ENCODE measurements around the gene ELOVL1. TPM values are rescaled to one million over a fixed set of nuclear protein-coding genes. Genes with fewer than 3 reads are reported as not detected.
A peak's percentile ranks its signal among the peaks of the same experiment; 100 is the strongest.
"Not testable (repeated sequence)": the region's sequence is repeated elsewhere in the genome, so short reads cannot be mapped to it uniquely, and the experiment has no call there.

The ELOVL1 gene
- total RNA-seq, 1 donor from 2014 or later = 34.4 TPM

GRCh38 chr1:43386676-43387075 lies 18.9 kb upstream of the ELOVL1 start:
- DNase-seq (ENCODE audit: missing footprints) (no peak), ATAC-seq (no peak)
- intact Hi-C loops (cut with DNase I) = no loop called here

GRCh38 chr1:43383449-43383848 lies 15.6 kb upstream of the ELOVL1 start:
- DNase-seq (ENCODE audit: missing footprints) = no peak
- intact Hi-C loops (cut with DNase I) = loop anchor here (2.0 kb wide), 1 partner anchor 145 kb away; no protein-coding TSS in a partner anchor
- peak; percentile 35 for ATAC-seq

GRCh38 chr1:43382027-43382779 lies 14.4 kb upstream of the ELOVL1 start:
- ATAC-seq = peak; percentile 52
- intact Hi-C loops (cut with DNase I) = loop anchor here (2.0 kb wide), 1 partner anchor 143 kb away; no protein-coding TSS in a partner anchor
- no peak for DNase-seq (ENCODE audit: missing footprints)

- DNase-seq (ENCODE audit: missing footprints) (no peak), ATAC-seq (peak; percentile 40)
- intact Hi-C loops (cut with DNase I) = loop anchor here (2.0 kb wide), 1 partner anchor 143 kb away; no protein-coding TSS in a partner anchor
Measured at GRCh38 chr1:43381612-43382011, 13.8 kb upstream of the ELOVL1 start.

GRCh38 chr1:43379476-43379875 lies 11.7 kb upstream of the ELOVL1 start:
- intact Hi-C loops (cut with DNase I) = no loop called here
- no peak for ATAC-seq
- no peak for DNase-seq (ENCODE audit: missing footprints)

GRCh38 chr1:43377831-43378230 lies 10.0 kb upstream of the ELOVL1 start:
- ATAC-seq = no peak
- intact Hi-C loops (cut with DNase I) = no loop called here
- no peak for DNase-seq (ENCODE audit: missing footprints)

- ATAC-seq (no peak), DNase-seq (ENCODE audit: missing footprints) (no peak)
- intact Hi-C loops (cut with DNase I) = no loop called here
Measured at GRCh38 chr1:43376723-43377235, 9.0 kb upstream of the ELOVL1 start.

- intact Hi-C loops (cut with DNase I) = no loop called here
- ATAC-seq (peak; percentile 15), DNase-seq (ENCODE audit: missing footprints) (no peak)
Measured at GRCh38 chr1:43373066-43373940, 5.5 kb upstream of the ELOVL1 start.

GRCh38 chr1:43372172-43372571 lies 4.4 kb upstream of the ELOVL1 start:
- intact Hi-C loops (cut with DNase I) = no loop called here
- DNase-seq (ENCODE audit: missing footprints) = no peak
- ATAC-seq = no peak

GRCh38 chr1:43370564-43370963 lies 2.8 kb upstream of the ELOVL1 start:
- DNase-seq (ENCODE audit: missing footprints) (no peak), ATAC-seq (no peak)
- intact Hi-C loops (cut with DNase I) = no loop called here

- ATAC-seq; DNase-seq (ENCODE audit: missing footprints): not testable (repeated sequence)
- intact Hi-C loops (cut with DNase I) = loop anchor here (2.0 to 5.0 kb wide), 2 partner anchors 19 to 67 kb away; partner anchors contain the start of genes MED8, SZT2 and TIE1
Measured at GRCh38 chr1:43369779-43370178, 2.0 kb upstream of the ELOVL1 start.

GRCh38 chr1:43368646-43369020 lies 822 bp upstream of the ELOVL1 start:
- DNase-seq (ENCODE audit: missing footprints) (no peak), ATAC-seq (no peak)
- intact Hi-C loops (cut with DNase I) = loop anchor here (2.0 to 5.0 kb wide), 2 partner anchors 20 to 66 kb away; partner anchors contain the start of genes MED8, SZT2 and TIE1

- DNase-seq (ENCODE audit: missing footprints) (peak; percentile 79), ATAC-seq (peak; percentile 14)
- intact Hi-C loops (cut with DNase I) = loop anchor here (5.0 kb wide), 1 partner anchor 65 kb away; the partner anchor contains the start of gene TIE1
Measured at GRCh38 chr1:43367026-43367903, 546 bp downstream of the ELOVL1 start.

GRCh38 chr1:43366601-43367025 lies 1.2 kb downstream of the ELOVL1 start:
- DNase-seq (ENCODE audit: missing footprints) (no peak), ATAC-seq (no peak)
- intact Hi-C loops (cut with DNase I) = loop anchor here (5.0 kb wide), 1 partner anchor 64 kb away; the partner anchor contains the start of gene TIE1

GRCh38 chr1:43366179-43366578 lies 1.6 kb downstream of the ELOVL1 start:
- ATAC-seq (no peak), DNase-seq (ENCODE audit: missing footprints) (peak; percentile 66)
- intact Hi-C loops (cut with DNase I) = loop anchor here (5.0 kb wide), 1 partner anchor 64 kb away; the partner anchor contains the start of gene TIE1

GRCh38 chr1:43365678-43366077 lies 2.1 kb downstream of the ELOVL1 start:
- intact Hi-C loops (cut with DNase I) = loop anchor here (5.0 kb wide), 1 partner anchor 63 kb away; the partner anchor contains the start of gene TIE1
- no peak for ATAC-seq
- DNase-seq (ENCODE audit: missing footprints) = no peak

- ATAC-seq (no peak), DNase-seq (ENCODE audit: missing footprints) (no peak)
- intact Hi-C loops (cut with DNase I) = no loop called here
Measured at GRCh38 chr1:43363935-43364525, 3.8 kb downstream of the ELOVL1 start.
